HG03139 (cell line): ENCODE results near the gene POLD4.
"Not testable (repeated sequence)": the region's sequence is repeated elsewhere in the genome, so short reads cannot be mapped to it uniquely, and the experiment has no call there.

Experiments
- ATAC-seq: cut with Tn5 transposase; IDR thresholded peaks from one replicate; pipeline ENCODE4 v1.9.1; 2021; ENCODE audit not compliant: unreplicated experiment

The POLD4 gene

GRCh38 chr11:67353317-67354074 lies at the start of gene POLD4:
POLD4 (minus strand) TSS chr11:67353546; CDS start chr11:67353399, 147 bp downstream.
- ATAC-seq: peak; percentile 58

- not testable (repeated sequence) for ATAC-seq
Observed at GRCh38 chr11:67403085-67403484, 49.7 kb upstream of the POLD4 start.

DNA sequence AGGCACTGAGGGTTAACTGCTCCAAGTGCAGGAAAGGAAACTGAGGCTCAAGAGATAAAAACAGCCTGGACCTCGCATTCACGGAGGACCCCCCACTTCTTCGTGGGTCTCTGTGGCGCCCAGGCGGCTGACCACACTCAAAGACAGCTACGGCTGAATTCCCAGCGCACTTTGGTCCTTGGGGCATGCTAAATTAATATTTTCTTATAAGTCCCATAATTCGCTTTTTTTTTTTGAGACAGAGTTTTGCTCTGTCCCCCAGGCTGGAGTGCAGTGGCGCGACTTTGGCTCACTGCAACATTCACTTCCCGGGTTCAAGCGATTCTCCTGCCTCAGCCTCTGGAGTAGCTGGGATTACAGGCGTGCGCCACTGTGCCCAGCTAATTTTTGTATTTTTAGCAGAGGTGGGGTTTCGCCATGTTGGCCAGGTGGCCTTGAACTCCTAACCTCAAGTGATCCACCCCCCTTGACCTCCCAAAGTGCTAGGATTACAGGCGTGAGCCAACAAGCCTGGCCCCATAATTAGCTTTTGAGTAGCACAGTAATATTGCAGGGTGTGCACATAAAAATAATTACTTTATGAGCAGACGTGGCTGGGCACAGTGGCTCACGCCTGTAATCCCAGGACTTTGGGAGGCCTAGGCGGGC lies 49.0 kb upstream of the POLD4 start:
- ATAC-seq: not testable (repeated sequence)

DNA sequence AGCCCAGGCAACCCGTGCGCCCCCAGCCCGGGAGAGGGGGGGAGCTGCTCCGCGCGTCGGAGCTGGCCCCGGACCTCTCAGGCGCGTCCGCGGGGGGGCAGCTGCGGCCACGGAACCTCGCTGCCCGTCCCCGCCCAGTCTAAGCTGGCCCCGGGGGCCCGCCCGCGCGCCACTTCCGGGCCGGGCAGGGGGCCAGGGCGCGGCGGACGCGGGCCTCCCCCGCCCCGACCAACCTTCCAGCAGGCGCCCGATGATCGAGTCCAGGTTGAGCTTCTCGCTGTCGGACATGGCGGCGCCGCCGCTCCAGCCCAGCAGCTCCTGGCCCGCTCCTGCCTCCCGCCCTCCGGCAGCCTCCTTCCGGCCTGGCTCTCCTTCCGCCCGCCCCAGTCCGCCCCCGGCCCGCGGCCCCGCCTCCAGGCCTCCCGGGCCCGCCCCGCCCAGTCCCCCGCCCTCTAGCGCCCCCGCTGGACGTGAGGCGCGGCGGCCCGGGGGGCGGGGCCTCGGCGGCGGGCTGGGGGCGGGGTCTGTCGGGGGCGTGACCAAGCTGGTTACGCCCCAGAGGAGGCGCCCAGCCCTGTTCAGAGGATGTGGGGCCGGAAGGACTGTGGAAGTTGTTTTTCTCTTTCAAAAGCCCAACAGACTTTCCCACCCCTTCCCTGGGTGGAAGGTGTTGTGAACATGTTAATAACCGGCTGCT lies 48.3 kb upstream of the POLD4 start, which contains the start of gene PPP1CA:
TSS of gene PPP1CA (minus strand) at position 364 of the 697 bp plus-strand sequence. CDS start at position 288, 76 bp downstream.
- peak; percentile 55 for ATAC-seq

DNA sequence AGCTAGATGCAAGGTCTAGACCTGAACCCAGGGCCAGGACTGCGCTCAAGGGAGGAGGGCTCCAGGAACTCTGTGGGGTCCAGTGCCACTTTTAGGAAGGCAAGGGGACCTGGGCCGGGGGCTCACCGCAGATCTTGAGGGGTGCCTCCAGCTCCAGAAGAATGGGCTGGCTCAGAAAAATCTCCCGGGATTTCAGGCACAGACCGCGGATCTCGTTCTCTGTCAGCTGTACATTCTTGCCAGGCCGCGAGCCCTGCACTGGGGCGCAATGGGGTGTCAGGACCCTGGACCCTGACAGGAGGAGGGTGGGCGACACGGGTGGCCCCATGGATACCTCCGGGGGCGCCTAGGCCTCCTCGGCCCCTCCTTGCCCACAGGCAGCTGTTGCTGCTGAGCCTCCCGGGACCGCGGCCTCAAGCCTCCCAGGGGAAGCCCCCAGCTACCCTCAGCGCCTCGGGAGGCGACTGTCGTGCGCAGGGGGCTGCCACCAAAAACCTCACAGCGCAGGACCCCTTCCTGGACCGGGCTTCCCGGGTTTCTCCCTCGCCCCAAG lies 47.7 kb upstream of the POLD4 start:
- ATAC-seq: no peak

GRCh38 chr11:67400251-67400941 lies 47.0 kb upstream of the POLD4 start:
- no peak for ATAC-seq

DNA sequence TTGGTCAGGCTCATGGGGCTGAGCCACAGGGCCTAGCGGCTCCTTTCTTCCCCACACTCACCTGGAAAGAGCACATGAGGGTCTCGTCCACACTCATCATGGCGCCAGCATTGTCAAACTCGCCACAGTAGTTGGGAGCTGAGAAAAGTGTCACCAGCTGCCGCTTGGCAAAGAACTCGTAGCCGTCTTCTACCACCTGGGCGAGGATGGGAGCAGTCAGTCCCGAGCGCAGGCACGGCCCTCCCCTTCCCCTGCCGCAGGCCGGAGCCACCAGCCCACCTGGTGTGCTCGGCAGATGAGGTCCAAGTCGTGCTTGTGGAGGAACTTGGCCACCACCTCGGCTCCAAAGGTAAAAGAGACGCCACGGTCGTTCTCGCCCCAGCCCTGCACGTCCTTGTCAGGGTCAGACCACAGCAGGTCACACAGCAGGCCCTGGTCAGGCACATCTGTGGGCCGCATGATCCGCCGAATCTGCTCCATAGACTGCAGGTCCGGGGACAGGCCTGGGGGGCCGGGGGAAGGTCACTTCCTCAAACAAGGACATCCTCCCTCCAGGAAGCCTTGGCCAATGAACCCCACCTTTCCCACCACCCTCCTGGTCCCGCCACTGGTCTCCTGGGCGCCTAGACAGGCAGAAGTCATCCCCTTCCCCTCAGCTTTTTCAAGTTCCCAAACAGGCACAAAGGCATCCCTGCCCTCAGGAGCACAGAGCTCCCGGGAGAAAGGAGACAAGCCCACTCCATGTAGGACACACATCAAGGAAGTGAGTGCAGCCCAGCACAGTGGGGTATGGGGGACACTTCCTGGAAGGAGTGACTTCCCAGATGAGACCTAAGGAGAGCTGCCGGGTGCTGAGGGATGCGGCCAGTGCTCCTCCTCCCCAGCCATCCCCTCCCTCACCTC lies 45.6 kb upstream of the POLD4 start:
- no peak for ATAC-seq

DNA sequence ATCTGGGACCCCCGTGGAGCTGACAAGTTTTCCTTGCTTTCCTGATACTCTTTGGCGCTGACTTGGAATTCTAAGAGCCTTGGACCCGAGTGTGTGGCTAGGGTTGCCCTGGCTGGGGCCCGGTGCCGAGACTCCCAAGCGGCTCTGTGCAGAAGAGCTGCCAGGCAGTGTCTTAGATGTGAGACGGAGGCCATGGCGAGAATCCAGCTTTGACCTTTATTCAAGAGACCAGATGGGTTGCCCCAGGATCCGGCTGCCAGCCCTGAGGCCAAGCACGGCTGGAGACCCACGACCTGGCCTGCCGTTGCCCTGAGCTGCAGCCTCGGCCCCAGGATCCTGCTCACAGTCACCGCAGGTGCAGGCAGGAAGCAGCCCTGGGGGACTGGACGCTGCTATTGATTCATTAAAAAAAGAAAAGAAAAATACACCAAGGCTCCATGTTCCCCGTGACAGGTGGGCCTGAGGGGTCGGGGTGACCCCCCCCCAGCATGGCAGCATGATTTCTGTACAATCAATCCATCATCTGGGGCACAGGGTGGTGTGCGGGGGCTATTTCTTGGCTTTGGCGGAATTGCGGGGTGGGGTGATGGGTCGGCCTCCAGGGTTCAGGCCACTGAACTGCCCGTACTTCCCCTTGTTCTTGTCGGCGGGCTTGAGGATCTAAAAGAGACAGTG lies 44.8 kb upstream of the POLD4 start:
- ATAC-seq: no peak

DNA sequence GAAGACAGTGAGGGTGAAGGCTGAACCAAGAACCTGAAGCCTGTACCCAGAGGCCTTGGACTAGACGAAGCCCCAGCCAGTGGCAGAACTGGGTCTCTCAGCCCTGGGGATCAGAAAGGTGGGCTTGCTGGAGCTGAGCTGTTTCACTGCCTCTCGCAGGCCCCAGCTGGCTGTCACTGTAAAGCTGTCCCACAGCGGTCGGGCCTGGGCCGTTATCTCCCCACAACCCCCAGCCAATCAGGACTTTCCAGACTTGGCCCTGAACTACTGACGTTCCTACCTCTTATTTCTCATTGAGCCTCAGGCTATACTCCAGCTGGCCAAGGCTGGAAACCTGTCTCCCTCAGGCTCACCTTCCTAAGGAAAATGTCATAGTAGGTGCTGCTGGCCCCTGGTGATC lies 44.2 kb upstream of the POLD4 start:
- ATAC-seq: no peak

- ATAC-seq: no peak
Observed at GRCh38 chr11:67396587-67397389, 43.4 kb upstream of the POLD4 start.

- no peak for ATAC-seq
Observed at GRCh38 chr11:67396259-67396581, 42.9 kb upstream of the POLD4 start.

- no peak for ATAC-seq
Observed at GRCh38 chr11:67395555-67396258, 42.4 kb upstream of the POLD4 start.

- no peak for ATAC-seq
Observed at GRCh38 chr11:67393990-67394389, 40.6 kb upstream of the POLD4 start.

- no peak for ATAC-seq
Observed at GRCh38 chr11:67393437-67393836, 40.1 kb upstream of the POLD4 start.

GRCh38 chr11:67392183-67392715 lies 38.9 kb upstream of the POLD4 start:
- peak; percentile 5 for ATAC-seq

DNA sequence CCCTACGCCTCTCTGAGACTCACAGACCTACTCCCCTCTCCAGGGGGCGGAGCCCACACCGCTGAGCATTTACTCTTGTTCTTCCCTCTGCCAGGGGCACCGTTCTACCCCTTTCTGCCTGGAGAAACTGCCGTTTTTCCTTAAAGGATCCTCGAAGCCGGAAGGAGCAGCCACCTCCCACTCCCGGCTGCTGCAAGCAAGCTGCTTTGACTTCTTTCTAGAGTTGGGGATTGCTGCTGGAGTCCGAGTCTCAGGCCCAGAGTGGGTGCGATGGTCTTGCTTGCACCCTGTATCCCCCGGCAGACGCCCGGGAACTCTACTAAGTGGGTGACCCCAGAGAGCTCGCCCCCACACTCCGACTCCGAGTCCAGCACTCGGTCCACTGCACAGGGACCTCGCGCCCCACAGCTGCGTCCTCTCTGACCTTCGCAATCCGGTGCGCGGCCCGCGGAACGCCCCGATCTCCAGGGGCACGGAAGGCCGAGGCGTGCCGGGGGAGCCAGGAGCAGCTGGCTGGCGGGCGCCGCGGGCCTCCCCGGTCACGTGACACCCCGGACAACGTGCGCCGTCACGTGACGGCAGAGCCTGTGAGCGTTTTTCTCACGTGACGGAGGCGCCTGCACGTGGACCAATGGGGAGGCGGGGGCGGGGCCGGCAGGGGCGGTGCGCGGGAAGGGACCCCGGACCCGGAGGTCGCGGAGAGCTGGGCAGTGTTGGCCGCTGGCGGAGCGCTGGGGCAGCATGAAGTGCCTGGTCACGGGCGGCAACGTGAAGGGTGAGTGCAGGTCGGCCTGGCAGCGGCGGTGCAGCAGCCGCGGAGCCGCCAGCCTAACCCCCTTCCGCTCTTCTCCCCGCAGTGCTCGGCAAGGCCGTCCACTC lies 38.2 kb upstream of the POLD4 start, which contains the start of gene RAD9A:
TSS of gene RAD9A (plus strand) at position 683 of the 879 bp plus-strand sequence. CDS start at position 742, 59 bp downstream.
- ATAC-seq: peak; percentile 60

DNA sequence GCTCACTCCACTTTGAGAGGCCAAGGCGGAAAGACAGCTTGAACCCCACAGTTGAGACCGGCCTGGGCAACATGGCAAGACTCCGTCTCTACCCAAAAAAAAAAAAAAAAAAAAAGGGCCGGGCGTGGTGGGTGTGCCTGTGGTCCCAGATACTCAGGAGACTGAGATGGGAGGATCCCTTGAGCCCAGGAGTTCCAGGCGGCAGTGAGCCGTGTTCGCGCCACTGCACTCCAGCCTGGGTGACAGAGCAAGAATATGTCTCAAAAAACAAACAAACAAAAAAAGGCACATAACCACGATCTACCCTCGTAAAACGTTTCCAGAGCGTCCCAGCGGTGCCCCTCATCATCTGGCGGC lies 37.6 kb upstream of the POLD4 start:
- no peak for ATAC-seq
